G401.6 (cell line): ENCODE measurements around the gene ZNF274.
"Not testable (repeated sequence)": the region's sequence is repeated elsewhere in the genome, so short reads cannot be mapped to it uniquely, and the experiment has no call there.

Source experiments
- FAIRE-seq: peaks from 2 replicates; lab custom pipeline; 2012; peaks lifted over from hg19 to GRCh38; lab: Jason Lieb, UNC

The ZNF274 gene

GRCh38 chr19:58182989-58183816 is at the start of gene ZNF274:
ZNF274 (plus strand) TSS chr19:58183061; CDS start chr19:58183966, 905 bp downstream.
- no peak for FAIRE-seq

- FAIRE-seq: no peak
Observed at GRCh38 chr19:58134244-58134643, 48.6 kb upstream of the ZNF274 start.

GRCh38 chr19:58145849-58146248 is 37.0 kb upstream of the ZNF274 start:
- no peak for FAIRE-seq

- FAIRE-seq: not testable (repeated sequence)
Observed at GRCh38 chr19:58147475-58147874, 35.4 kb upstream of the ZNF274 start.

DNA sequence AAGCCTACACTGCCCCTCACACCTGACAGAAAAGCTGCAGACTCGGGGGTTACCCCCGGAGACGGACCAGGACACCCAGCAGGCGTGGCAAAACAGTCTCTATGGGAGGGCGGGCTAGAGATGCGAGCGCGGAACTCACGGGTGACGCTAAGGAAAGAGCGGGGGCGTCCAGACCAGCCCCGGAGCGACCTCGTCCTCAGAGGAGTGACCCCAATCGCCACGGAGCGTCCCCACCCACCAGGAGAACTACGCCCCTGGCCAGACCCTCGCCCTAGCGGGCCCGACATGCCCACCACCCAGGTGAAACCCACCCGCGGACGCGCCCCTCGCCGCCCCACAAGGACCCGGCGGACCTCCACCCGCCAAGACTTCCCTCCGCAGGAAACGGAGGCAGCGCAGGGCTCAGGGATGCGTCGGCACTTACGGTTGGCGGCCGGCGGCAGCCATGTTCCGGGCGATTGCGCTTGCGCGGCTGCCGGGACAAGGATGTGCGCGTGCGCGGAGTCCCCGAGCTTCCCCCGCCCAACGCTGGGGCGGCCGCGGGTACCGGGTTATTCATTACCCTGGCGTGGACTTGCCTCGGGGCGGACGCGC is 32.4 kb upstream of the ZNF274 start, which contains the start of gene ZNF329:
ZNF329 (minus strand) TSS at position 462 of the 594 bp plus-strand sequence. CDS start 21,286 bp downstream, outside the sequence.
- peak; percentile 69 for FAIRE-seq

GRCh38 chr19:58153386-58153785 is 29.5 kb upstream of the ZNF274 start:
- FAIRE-seq: no peak

DNA sequence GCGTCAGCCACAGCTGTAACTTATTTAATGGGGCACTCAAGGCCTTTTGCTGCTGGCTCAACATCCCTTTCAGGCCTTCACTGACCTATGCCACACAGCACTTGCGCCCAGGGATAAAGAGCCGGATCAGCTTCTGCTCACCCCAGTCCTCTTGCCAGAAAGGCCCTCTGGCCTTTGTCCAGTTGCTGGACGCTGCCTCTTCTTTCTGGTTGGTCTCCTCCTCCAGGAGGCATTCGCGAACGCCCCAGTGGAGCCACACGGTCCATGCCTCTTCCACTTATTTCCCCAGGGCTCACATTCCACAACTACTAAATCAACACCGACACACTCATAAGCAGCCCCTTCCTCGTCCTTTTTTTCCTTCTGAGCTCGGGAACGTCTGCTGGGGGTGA is 28.6 kb upstream of the ZNF274 start:
- FAIRE-seq: no peak

DNA sequence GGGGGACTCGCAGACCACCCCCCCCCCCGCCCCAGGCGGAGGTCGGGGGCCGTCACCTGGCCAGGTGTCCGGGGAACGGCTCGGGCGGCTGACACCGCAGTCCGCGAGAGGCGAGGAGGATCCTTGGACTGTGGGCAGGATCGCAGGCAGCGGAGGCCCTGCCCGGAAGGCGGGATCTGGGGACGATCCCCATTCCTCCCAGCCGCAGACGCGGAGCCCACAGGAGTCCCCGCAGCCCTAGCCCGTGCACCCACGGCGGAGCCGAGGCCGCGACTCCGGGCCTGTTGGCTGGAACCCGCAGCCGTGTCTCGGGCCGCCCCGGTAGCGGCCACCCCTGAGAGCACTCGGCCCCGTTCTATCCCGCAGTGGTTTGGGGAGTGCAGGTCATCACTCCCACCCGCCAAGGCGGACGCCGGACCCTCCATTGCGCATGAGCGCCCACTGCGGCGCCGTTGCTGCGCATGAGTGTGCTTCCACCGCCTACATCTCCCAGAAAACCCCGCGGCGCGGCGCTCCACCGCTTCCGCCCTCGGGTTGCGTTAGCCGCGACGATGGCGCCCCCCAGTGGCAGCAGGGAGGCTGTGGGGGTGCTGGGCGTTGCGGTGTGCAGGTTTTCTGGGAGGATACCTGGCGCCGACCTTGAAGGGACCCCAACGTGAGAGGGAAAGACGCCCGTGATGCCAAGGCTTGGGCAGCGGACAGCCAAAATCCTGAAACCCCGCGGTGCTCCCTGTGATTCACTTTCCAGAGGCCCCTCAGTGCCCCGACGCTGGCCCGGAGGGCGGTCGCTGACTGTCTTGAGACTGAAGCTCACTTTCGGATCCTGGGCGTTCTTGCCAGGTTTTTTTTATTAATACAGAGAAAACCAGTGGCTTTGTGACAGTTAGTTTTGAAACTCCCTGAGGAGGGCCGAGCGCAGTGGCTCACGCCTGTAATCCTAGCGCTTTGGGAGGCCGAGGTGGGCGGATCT is 27.9 kb upstream of the ZNF274 start:
- FAIRE-seq: peak; percentile 40

DNA sequence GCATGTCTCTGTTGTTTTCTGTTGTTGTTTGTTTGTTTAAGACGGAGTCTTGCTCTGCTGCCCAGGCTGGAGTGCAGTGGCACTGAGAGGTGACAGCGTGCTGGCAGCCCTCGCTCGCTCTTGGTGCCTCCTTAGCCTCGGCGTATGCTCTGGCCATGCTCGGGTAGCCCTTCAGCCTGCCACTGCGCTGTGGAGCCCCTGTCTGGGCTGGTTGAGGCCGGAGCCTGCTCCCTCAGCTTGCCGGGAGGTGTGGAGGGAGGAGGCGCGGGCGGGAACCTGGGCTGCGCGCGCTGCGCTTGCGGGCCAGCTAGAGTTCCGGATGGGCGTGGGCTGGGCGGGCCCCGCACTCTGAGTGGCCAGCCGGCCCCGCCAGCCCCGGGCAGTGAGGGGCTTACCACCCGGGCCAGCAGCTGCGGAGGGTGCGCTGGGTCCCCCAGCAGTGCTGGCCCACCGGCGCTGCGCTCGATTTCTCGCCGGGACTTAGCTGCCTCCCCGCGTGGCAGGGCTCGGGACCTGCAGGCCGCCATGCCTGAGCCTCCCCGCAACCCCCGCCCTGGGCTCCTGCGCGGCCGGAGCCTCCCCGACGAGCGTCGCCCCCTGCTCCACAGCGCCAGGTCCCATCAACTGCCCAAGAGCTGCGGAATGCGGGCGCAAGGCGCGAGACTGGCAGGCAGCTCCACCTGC is 25.7 kb upstream of the ZNF274 start:
- FAIRE-seq: no peak

GRCh38 chr19:58166268-58166667 is 16.6 kb upstream of the ZNF274 start:
- no peak for FAIRE-seq

DNA sequence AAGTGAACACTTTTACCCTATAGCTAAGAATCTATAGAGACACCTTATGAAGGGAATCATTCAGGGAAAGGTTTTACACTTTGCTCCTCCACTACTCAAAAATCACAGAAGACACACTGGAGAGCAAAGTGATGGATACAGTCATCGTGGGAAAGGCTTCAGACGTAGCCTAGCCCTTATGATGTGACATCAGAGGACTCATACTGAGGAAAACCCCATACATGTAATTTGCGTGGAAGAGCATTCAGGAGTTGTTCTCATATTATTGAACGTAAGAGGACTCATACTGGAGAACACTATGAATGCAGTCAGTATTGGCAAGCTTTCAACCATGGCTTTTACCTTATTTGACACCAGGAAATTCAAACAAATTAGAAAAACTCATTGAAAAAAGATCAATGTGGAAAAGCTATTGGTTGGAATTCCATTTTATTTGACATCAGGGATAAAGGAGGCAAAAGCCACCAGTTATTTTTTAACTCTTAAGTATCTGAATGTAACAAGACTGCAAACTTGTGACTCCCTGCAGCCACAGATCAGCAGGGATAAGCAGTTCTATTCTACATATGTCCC is 16.1 kb upstream of the ZNF274 start:
- FAIRE-seq: no peak

GRCh38 chr19:58170860-58171259 is 12.0 kb upstream of the ZNF274 start:
- FAIRE-seq: no peak

GRCh38 chr19:58181902-58182576 is 822 bp upstream of the ZNF274 start:
- no peak for FAIRE-seq

- FAIRE-seq: no peak
Observed at GRCh38 chr19:58182577-58182988, 278 bp upstream of the ZNF274 start.

DNA sequence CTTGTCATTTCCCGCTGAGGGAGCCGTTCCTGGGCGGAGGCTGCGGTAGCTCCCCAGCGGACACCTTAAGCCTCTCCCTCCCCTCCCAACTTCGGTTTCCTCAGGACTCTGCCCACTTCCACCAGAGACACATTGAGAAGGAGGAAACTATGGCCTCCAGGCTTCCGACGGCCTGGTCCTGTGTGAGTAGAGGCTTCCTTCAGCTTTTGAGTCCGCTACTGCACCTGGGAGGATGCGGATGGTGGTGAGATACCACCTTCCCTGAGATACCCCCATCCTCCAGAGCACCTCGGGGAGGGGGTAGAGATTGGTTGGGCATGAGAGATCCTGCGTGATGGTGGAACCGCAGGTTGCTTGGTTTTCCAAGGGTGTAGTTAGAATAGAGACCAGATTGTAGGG is 955 bp downstream of the ZNF274 start:
- FAIRE-seq: no peak

DNA sequence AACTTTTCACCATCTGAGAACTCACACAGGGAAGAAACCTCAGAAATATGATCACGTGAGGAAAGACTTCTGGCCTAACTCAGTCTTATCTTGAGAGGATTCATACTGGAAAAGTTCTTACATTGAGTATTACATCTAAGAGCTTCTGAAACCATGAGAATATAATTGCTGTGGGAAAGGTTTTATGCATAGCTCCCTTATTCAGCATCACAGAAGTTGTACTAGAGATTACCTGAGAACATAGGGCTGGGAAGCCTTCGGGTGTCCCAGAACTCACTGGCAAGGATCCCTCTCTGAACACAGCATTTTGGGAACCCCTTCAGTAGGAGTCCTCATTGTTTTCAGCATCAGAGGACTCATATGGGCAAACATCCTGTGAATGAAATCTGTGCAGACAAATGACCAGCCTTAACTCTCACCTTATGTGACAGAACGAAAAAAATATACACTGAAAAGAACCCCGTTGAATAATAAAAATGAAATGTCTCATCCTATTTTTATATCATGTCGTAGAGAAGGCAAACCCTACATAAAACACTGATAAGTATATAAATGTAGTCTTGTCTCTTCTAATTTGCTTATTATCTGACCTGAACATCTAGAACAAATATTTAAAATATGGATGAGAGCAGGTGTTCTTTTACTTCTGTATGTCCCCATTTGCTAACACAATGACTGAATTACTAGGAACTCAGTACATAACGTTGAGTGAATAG is 14.2 kb downstream of the ZNF274 start:
- no peak for FAIRE-seq

DNA sequence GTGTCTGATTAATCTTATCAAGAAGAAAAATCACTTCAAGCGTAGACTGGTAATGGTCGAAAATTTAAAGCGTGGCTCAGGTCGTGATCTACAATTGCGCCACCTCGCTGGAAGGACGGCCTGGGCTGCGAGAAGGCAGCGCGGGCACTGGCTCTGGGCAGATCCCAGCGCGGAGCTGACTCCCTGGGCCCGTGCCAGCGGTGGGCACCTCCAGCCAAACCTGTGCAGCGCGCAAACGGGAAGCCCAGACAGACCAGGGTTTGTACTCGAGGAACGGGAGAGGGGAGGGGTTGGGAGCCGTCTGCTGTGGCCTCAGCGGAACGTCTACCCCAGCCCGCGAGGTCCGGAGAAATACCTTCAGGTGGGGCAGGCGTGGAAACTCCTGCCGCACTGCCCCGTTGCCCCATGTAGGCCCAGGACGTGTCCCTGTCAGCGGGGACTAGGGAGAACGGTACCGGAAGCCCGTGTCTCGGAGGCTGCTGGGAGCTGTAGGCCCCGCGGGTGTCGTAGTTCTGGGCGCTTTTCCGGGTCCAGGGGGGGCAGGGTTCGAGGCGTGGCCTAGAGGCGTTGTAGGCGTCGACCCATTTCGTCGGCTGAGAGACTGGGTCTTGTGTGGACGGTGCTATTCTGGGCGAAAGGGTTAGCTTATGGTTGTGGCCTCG is 21.1 kb downstream of the ZNF274 start:
- no peak for FAIRE-seq

DNA sequence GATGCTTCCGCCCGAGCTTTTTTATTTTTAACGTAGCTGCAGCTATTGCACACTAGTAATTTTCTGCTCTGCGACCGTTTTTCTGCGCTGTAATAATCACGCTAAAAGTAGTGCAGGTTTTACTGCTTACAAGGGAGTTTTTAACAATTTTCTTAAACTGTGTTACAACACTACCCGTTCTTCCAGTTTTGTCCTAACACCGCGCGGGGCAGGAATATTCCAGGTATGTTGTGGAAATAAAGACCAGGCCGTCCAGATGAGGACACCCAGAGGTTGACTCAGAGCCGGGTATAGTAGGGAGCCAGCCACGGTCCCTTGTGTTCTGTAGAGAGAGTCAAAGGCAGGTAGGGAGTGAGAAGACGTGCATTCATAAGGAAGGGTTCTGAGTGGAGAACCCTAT is 21.7 kb downstream of the ZNF274 start:
- no peak for FAIRE-seq

DNA sequence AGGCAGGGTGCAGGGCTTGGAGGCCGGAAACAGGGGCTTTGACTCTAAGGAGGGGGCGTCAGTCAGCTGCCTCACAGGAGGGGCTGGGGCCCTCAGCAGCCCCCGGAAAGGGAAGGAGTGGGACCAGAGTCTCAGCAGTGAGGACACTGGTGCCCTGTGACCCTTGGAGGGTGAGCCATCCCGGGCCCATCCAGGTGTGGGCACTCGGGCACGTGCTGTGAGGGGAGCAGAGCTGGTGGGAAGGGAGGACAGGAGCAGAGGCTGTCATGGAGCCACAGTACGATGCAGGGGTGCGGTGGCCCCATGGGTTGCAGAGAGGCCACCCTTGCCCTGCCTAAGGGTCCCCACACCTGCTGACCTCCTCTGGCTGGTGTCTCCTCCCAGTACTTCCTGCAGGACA is 26.7 kb downstream of the ZNF274 start:
- no peak for FAIRE-seq
